NCI-H226 (cell line): ENCODE results near the gene ATN1.

ENCODE experiments used
- DNase-seq: peaks from one replicate; pipeline ENCODE4 v3.0.0-alpha.2; 2015

Gene ATN1

DNA sequence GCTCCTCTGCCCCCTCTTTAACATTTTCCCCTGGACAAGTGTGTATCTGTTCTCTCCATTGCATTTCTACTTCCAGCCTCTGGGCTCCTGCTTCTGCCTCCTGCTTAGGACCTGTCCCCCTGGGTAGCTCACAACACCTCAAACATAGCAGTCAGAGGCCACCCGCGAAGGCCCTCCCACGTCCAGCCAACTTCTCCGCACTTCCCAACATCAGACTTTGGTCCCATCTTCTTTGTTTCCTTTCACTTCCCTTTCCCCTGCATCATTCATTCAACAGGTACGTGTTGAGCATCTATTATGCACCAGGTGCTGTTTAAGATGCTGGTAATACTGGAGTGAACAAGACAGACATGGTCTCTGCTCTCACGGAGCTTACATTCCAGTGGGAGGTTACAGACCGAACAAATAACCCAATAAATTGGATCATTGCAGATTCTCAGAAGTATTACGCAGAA, 19.2 kb downstream of the ATN1 start:
- no peak for DNase-seq

DNA sequence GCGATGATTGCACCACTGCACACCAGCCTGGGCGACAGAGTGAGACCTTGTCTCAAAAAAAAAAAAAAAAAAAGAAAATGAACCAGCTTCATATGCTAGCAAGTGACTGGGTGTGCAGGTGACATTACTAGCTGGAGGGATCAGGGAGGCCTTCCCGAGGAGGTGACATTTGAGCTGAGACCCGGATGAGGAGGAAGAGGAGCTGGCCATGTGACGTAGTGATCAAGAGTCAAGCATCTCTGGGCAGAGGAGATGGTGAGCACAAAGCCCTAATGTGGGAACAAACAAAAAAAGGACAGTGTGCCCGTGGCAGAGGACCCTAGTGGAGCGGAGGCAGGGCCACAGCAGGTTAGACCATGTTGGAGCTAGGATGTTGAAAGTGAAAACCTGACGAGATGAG, 19.9 kb downstream of the ATN1 start:
- no peak for DNase-seq

DNA sequence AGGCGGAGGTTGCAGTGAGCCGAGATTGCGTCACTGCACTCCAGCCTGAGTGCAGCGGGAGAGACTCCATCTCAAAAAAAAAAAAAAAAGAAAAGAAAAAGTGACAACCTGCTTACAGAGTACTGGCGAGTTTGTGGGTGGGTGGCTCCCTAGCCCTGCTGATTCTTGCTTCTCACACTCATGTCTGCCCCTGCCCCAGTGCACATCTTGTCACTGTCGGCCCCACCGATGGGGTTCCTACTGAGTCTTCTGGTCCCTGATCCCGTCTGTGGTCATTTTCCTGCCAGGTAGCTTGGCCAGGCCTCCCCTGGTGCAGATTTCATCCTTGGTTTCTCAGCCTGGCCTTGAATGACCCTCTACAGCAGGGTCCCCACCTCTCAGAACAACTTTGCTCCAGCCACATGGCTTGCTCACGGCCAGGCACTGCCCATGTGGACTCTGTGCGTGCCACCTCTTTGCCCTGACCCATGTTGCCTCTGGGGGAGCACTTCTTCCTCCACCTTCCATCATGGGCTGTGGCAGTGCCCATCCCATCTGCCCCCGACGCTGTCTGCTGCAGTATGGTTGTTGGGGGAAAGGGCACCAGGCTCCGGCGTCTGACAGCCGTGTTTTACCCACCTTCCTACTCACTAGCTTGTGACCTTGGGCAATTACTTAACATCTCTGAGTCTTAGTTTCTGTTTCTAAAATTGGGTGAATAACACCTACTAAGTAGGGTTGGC, 21.3 kb downstream of the ATN1 start:
- DNase-seq = no peak

DNA sequence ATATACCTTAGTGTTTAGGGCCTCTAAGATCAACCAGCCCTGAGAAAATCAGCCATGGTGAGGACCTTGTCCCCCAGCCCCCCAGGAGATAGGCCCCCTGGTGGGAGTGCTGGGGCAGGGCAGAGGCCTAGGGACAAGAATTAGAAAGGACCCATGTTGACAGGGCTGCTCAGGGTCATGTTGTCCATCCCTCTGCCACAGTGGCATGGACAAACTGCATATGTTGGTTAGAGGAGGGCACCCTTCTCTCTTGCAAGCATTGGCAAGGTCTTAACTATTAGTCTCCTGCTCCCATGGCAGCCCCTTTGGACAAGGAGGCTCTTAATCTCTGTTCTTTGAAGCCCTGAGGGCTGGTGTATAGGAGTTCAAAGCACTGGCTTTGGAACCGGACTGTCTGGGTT, 22.6 kb downstream of the ATN1 start:
- DNase-seq = no peak

DNA sequence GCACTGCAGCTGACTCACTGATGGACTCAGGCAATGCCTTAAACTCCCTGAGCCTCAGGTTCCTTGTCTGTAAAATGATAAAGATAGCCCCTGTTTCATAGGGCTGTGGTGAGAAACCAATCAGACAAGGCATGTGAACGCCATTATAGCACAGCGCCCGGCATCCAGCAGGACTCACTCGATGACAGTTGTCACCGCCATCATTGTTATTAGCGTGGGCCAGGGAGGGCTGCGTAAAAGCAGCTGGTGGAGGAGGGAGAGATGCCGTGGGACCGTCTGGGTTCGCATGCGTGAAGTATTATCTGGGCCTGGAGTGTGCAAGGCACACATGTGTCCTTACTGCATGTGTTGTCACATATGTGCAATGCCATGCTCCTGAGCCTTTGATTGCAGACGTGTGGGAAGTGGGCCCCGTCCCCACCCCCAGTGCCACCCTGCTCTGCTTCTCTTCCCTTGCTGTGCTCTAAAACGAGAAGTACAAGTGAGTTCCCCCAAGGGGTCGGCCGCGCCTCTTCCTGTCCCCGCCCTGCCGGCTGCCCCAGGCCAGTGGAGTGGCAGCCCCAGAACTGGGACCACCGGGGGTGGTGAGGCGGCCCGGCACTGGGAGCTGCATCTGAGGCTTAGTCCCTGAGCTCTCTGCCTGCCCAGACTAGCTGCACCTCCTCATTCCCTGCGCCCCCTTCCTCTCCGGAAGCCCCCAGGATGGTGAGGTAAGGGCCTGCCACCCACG, 23.2 kb downstream of the ATN1 start, which contains the start of gene PTPN6:
TSS of gene PTPN6 (plus strand) at position 546 of the 730 bp plus-strand sequence. CDS start at position 703, 157 bp downstream.
- no peak for DNase-seq

DNA sequence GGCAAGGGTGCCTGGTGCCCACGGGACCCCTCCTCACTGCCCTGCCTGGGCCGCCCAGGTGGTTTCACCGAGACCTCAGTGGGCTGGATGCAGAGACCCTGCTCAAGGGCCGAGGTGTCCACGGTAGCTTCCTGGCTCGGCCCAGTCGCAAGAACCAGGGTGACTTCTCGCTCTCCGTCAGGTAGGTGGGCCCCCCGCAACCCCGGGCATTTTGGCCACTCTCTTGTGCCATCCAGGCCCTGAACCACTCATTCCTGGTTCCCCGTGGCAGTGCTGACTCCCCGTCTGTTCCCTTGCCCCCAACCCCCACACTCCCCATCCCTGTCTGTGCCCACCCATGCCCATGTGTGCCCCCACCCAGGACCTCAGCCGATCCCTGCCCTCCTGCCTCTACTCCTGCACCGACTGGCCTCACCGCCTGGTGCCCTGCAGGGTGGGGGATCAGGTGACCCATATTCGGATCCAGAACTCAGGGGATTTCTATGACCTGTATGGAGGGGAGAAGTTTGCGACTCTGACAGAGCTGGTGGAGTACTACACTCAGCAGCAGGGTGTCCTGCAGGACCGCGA, 23.9 kb downstream of the ATN1 start:
- DNase-seq = no peak

DNA sequence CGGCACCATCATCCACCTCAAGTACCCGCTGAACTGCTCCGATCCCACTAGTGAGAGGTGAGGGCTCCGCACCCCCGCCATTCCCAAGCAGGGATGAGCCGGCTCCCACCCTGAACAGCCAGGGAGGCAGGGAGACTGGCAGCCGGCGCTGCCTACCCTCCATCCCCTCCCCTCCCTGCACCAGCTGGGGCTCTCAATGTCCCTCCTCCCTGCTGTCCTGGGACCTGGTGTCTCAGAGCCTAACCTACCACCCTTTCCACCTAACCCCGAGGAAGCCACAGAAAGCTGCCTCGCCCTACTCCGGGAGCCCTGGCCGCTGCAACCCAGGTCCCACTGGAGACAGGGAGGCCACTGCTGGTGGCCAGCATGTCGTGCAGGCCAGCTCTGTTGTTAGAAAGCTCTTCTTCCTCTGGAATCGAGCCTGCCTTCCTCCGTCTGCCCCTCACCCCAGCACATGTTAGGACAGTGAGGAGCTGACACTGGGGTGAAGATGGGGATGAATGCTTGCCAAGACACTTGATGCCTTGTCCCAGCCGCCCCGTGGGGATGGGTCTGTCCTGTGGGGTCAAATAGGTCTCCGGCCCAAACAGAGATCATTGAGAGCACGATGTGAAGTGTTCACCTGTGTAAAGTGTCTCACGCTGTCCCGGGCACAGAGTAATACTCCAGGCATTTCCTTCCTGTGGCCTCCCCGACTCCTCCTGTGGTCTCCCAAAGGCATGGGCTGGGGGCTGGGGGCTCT, 24.5 kb downstream of the ATN1 start:
- no peak for DNase-seq

DNA sequence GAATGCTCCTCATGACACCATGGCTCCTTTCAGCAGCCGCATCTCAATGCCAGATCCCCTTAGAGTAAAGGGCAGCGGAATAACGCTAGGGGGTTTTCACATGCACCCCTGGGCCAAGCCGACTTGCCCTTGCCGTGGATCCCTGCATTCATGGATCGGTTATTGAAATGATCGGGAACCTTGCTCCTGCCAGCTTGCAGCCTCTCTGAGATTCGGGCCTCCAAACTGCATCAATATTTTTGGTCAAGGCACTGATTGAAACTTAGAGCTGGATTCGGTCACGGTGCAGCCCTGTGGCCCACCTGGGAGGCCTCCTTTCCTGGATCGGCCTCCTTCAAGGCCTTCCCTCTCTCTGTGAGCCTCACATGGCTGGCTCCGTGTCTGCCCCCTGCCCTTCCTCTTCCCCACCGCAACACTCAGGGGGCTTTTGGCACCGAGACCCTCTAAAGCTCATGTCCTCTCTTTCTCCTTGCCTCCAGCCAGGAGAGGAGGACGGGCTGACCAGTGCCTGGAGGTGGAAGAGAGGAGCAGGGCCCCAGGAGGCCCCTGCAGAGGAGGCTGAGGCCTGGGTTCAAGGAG, 25.2 kb downstream of the ATN1 start:
- no peak for DNase-seq

DNA sequence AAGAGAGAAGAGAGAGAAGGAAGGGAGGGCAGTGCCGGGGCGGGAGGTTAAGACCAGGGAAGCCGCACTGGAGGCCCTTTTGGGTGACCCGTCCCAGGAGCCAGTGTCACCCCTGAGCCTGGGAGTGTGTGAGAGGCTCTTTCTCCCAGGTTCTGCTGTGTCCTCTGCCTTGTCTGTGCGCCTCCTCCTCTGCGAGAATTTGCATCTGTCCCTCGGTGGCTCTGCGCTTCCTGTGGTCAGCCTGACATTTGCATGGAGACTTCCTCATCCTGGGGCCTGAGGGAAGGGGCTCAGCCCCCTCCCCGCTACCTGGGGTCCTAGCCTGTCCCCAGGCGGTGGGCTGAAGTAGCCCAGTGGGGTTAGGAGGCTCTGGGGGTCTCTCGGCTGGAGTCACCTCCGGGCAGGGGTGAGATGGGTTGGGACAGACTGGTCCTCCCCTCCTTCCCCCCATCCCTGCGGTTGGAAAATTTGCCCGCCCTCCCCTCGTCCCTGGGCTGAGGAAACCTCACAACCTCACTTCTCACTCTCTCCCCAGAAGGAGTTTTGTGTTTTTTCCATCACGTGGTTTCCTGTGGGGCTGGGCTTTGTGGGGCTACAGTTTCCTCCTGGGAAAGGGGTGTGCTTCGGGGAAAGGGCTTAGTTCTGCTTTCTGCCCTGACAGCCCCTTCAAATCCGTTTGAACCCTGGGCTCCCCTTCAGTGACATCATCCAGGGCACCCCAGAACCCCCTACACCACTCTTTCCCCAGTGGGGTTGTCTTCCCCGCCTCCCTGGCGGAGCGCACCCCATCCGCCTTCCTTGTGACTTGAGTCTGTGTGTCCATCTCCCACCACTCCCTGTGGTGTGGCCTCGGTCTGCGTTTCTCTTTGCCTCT, 25.9 kb downstream of the ATN1 start:
- no peak for DNase-seq

DNA sequence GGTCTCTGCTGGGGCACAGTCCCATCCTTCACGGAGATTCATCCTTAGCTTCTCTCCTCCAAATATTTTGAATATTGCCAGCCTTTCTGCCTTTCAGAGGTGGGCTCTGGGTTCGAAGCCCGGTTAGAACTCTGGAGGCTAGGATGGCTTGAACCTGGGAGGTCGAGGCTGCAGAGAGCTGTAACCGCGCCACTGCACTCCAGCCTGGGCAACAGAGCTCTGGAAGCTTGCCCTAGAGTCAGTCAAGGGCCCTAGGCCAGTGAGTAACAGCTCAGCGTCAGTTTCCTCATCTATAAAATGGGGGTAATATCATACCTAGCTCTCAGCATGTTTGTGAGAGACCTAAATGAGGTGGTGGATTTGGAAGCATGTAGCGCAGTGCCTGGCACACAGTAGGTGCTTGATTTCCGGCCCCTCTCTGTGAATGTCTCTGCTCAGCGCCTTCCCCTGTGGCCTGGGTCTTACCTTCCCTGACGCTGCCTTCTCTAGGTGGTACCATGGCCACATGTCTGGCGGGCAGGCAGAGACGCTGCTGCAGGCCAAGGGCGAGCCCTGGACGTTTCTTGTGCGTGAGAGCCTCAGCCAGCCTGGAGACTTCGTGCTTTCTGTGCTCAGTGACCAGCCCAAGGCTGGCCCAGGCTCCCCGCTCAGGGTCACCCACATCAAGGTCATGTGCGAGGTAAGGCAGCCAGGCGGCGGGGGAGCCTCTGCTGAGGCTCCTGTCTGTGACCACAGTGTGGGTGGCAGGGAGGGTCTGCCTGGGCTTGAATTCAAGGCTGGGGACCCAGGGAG, 26.8 kb downstream of the ATN1 start:
- DNase-seq = no peak

DNA sequence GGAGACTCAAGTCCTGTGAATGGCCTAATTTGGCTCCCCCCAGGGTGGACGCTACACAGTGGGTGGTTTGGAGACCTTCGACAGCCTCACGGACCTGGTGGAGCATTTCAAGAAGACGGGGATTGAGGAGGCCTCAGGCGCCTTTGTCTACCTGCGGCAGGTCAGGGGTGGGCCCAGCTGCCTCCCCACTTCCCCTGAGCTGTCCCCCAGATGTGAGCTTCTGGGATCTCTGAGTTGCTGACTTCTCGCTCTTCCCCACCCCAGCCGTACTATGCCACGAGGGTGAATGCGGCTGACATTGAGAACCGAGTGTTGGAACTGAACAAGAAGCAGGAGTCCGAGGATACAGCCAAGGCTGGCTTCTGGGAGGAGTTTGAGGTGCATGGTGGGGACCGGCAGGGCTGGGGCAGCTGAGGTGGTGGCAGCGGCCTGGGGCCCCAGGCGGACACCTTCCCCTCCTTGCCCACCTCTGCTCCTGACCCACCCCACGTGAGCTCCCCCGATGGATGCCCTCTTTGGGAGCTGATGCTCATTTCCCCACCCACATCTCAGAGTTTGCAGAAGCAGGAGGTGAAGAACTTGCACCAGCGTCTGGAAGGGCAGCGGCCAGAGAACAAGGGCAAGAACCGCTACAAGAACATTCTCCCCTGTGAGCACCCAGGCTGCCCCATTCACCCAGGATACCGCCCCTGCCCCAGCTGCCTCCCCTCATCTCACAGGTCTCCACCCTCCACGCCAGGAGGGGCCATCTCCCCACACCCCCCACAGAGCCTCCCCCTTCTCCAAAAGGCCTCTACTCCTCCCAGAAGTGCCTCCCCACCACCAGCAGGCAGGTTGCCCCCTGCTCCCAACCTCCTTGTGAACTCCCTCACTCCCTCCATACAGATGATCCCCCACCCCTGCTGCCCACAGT, 27.6 kb downstream of the ATN1 start:
- DNase-seq = no peak

DNA sequence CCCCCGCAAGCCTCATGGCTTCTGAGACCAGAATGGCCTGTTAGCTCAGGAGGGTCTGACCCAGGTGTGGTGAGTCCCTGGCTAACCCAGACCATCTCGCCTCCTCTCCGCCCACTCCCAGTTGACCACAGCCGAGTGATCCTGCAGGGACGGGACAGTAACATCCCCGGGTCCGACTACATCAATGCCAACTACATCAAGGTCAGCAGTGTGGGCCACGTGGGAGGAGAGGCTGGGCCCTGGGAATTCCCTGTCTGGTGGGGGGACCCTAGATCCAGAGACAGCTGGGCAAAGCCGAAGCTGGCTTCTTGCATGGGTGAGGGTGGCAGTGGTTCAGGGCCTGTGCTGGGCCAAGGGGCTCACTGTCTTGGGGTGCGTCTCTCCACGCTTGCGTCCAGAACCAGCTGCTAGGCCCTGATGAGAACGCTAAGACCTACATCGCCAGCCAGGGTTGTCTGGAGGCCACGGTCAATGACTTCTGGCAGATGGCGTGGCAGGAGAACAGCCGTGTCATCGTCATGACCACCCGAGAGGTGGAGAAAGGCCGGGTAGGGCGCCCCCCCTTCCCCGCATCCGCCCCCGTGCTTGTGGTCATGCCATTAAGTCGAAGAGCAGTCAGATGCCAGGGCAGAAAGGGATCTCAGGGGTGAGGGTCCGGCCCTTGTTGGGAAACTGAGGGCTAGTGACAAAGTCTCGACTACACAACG, 28.4 kb downstream of the ATN1 start:
- DNase-seq = no peak

DNA sequence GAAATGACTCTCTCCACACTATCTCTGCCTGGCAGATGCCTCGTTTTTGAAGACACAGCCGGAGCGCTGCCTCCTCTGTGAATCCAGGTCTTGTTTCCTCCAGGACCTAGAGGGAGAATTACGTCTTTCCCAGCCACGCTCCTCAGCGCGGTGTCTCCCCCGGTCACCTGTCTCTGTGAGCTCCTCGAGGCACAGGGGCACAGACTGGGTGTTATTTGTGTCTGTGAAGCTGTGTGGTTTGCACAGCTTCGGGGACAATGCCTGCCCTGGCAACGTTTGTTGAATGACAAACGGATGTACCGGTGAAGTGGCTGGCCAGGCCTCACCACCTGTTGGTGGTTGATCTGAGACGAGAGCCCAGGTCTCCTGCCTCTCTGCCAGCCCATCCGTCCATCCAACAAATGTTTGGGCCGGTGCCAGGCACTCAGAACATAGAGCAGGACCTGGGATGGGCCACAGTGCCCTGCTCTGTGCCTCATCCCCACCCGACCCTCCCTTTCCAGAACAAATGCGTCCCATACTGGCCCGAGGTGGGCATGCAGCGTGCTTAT, 29.5 kb downstream of the ATN1 start:
- no peak for DNase-seq

DNA sequence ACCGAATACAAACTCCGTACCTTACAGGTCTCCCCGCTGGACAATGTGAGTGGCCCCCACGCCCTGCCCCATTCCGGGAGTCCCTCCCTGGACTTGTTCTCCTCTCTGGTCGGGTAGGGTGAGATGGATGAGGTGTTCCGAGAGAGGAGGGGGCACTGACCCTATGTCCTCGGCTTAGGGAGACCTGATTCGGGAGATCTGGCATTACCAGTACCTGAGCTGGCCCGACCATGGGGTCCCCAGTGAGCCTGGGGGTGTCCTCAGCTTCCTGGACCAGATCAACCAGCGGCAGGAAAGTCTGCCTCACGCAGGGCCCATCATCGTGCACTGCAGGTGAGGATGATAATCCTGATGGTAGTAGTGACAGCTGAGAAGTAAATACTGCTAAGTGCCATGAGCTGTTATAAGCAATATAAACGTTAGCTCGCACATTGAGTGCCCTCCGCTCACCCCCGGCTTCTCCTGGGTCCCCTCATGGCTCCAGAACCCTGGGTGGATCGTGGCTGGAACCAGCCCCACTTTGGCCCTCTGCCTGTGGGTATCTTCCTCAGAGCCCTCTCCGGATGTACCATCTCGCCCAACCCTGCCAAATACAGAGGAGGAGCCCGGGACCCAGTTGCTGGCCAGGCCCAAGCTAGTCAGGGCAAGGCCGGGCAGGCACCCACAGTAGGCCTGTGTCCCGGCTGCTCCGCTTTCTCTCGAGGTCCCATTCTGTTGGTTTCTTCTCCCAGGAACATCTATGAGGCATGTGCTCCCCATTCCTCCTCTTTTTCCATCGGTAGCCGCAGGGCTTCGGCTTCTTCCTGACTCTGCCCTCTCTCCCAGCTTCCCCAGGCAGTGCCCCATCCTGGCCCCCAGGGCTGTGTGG, 30.2 kb downstream of the ATN1 start:
- no peak for DNase-seq

DNA sequence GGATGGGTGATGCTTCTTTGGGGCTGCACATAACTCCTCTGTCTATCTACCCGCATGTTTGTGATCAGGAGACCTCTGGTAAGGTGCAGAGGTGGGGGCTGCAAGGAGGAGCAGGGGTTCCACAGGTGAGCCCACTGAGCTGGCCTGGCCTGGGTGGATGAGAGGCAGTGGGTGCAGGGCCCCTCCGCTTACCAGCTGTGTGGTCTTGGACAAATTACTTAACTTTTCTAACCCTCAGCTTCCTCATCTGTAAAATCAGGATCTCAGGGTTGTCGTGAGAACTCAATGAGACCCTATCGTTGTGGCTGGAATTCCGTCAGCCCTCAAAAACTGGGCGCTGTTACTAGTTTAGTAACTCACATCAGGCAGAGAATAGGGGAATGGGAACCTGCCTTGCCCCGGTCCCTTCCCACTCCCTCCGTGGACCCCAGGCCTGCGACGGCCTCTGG, 30.9 kb downstream of the ATN1 start:
- DNase-seq = no peak

DNA sequence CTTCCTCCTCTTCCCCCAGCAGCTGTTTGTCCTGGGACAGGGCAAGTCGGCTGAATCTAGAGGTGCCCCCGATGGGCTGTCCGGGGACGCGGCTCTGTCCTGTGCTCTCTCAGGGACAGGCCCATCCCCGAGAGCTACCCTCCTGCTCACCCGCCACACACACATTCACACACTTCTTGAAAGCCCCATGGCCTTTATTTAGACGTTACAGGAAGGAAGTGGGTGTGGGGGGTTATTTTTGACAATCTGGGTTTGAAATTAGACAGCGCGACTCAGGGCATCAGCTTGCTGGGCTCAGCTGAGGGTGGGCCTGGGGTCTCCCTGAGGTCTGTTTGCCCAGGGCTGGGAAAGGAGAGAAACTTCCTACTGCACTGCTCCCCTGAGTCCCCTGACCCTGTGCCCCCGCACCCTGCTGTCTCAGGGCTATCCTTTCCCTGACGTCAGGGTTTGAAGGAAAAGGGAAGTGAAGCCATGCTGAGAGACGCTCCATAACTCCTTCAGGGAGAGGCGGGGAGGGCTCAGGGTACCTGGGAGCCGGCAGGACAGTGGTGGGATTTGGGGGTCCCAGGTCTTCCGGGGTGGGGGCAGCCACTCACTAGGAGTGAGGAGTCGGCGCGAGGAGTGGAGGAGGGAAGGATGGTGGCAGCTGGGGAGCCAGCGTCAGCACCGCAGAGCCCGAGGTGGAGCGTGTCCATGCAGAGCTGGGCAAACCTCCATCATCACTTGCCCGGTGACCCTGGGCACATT, 31.5 kb downstream of the ATN1 start:
- no peak for DNase-seq
